Hepatic stellate cell (primary cell): ENCODE data around the gene TCEA3.
"Not testable (repeated sequence)": the region's sequence is repeated elsewhere in the genome, so short reads cannot be mapped to it uniquely, and the experiment has no call there.

Experiments used
- DNase-seq: peaks from one replicate; pipeline ENCODE4 v3.0.0; 2011; ENCODE audit warnings: low spot score

Gene TCEA3

DNA sequence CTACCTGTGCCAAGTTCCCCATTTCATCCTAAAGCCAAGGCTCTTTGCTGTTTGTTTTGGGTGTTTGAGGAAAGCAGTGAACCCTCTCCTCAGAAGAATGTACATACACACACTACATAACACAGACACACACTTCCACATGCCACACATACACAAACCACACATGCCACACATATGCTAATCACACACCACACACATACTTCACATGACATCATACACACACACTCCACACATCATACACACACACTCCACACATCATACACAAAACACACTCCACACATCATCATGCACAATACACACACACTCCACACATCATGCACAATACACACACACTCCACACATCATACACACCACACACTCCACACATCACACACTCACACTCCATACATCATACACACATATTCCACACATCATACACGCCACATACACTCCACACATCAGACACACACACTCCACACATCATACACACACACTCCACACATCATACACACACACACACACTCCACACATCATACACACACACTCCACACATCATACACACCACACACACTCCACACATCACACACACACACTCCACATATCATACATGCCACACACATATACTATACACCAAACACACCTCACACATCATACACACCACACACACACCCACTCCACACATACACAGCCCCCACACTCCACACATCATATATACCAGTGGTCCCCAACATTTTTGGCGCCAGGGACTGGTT lies 32.3 kb downstream of the TCEA3 start:
- DNase-seq: no peak

DNA sequence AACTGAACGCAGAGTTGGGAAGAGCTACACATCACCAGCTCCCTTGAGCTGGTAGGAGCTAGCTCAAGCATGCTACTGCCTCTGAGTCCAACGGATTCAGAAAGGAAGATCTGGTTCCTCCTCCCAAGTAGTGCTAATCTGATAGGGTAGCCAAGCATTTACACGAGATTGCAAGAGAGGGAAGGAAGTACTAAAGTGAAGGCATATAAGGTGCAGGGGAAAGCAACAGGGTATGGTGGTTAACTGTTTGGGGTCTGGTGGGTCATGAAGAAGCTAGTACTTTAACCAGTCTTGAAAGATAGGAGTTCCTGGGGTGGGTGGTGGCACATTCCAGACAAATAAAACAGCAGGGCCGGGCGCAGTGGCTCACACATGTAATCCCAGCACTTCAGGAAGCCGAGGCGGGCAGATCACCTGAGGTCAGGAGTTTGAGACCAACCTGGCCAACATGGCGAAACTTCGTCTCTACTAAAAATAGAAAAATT lies 34.7 kb downstream of the TCEA3 start:
- DNase-seq: no peak

DNA sequence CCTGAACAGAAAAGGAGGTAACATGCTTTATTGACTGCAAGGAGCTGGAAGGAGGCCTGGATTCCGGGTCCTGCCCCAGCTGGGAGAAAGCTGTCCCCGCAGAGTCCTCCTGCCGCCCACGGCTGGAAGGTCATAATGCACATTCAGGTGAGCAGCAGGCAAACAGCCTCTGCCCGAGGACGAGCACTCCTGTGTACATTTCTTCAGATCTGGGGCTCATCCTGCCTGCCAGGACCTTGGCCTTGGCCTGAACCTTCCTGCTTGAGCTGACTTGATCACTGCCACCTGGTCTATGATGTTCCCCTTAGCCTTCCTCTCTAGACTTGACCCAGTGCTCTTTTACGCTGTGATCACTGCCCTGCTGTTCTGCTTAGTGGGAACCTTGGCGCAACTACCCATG lies 37.1 kb downstream of the TCEA3 start:
- no peak for DNase-seq

DNA sequence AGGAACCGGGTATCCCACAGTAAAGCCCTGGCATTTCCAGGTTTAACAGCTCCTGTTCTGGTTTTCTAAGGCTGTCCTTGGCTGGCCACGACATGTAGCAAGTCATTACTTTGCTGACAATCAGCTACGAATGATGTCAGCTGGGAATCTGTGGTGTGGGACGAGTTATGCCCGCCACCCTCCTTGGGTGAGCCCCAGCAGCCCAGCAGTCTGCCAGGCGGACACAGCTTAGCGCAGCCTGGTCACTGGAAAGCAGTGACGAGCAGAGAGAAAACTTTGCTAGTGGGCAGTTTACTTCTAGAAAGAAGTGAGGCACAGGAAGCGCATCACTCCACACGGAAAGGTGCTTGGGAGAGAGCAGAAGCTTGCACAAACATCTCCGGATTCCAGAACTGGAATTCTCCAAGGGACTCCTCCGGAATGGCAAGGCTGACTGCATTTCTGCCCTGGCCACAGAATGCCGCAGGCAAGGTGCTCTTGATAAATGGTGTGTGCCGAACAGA lies 39.4 kb downstream of the TCEA3 start:
- no peak for DNase-seq

DNA sequence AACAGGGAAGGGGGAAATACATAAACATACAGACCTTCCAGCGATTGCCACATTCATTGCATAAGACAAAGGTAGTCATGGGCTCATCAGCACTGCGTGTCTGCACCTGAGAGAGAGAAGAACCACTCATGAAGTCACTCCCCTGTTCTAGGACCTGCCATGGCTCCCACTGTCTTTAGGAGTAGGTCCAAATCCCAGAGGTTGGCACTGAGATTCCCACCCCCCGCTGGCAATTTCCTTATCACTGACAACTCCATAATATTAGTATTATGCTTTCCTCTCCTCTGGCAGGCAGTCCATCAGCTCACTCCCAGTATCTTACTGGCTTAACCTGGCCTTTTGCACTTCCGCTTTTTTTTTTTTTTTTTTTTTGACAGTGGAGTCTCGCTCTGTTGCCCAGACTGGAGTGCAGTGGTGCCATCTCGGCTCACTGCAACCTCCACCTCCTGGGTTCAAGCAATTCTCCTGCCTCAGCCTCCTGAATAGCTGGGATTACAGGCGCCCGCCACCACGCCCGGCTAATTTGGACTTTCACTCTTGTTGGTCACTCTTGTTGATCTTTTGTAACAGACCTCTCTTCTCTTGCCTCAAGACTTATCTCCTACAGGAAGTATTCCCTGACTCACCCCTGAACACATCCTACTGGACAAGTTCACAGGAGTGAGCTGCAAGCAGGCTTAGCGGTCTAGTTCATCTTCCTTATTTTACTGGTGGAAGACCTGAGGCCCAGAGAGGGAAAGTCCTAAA lies 40.1 kb downstream of the TCEA3 start:
- DNase-seq: peak; percentile 53

DNA sequence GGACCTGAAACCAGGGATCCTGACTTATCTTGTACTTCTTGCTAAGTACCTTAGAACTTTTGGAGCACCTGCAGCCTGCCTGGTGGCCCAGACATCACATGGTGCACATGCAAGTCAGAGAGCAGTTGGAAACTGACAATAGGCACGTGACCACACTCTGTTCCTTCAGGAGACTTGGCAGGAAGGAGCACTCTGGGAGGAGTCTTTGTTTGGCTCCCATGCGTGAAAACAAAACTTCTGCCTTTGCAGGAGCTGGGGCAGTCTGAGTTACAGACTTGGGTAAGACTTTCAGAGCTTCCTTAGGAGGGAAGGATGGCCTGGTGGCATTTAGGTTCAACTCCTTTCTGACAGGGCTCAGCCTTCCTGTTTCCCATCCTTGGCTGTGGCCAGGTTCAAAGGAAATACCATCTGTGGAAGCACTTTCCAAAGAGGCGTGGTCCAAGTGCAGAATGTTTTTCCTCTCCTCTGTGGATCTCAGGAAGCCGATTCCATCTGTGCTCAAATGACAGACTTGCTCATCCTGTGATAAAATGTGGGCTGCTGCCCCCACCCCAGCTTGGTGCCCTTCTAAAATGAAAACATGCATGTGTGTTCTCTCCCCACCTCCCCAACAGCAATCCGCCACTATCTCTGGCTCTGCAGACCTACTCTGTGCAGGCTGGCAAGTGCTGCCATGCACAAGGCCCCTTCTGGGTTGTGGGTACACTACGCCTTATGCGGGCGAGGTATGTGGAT lies 40.8 kb downstream of the TCEA3 start:
- no peak for DNase-seq

DNA sequence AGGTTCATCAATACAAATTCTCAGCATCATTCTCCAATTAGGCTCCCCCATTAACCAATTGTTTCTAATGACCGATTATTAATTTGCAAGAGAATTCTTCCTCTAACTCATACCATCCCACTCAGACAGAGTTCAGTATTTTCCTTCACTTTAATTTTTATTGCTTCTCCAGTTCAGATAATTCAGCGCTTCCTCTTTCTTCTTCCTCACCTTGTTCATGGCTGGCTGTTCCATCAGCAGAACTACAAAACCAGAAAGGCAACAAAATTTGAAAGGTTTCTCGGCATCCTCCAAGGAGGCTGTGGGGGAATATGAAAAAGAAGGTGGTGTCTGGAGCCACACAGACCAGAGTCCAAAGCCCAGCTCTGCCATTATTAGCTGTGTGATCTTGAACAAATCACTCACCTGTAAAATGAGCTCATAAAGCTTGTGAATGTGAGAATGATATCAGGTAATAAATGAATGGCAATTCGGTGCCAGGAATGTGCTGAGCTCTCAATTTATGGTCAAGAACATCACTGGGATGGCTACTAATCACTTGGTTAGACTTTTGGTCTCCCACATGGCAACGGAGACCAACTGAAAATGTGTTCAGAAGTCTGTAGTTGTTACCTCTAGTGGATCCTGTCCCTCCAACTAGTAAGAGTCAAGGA lies 43.2 kb downstream of the TCEA3 start:
- DNase-seq: no peak

DNA sequence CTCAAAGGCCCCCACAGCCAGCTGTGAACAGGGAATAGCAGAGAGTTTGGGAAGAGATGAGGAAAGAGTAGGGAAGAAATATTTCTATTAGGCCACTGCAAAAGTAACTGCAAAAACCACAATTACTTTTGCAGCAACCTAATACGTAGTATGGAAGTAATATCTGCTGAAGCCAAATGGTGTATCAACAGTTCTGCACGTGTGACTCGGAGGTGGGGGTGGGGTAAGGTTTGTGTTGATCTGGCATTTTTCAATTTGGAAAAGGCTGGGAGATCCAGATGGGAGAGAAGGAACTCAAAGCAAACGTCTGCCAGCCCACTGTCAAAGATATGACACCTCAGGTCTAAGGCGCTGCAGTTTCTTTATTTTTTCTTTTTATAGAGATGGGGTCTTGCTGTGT lies 43.8 kb downstream of the TCEA3 start:
- DNase-seq: no peak

DNA sequence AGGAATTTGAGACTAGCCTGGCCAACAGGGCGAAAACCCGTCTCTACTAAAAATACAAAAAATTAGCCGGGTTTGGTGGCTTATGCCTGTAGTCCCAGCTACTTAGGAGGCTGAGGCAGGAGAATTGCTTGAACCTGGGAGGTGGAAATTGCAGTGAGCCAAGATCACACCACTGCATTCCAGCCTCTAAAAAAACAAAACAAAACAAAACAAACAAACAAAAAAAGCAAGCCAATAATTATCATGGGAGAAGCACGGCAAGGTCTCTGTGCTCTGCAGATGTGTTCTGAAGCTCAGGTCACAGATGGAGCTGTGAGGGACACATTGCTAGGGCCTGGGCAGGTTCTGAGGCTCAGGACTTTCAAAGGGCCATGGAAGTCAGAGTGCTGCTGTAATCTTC lies 44.3 kb downstream of the TCEA3 start:
- not testable (repeated sequence) for DNase-seq

DNA sequence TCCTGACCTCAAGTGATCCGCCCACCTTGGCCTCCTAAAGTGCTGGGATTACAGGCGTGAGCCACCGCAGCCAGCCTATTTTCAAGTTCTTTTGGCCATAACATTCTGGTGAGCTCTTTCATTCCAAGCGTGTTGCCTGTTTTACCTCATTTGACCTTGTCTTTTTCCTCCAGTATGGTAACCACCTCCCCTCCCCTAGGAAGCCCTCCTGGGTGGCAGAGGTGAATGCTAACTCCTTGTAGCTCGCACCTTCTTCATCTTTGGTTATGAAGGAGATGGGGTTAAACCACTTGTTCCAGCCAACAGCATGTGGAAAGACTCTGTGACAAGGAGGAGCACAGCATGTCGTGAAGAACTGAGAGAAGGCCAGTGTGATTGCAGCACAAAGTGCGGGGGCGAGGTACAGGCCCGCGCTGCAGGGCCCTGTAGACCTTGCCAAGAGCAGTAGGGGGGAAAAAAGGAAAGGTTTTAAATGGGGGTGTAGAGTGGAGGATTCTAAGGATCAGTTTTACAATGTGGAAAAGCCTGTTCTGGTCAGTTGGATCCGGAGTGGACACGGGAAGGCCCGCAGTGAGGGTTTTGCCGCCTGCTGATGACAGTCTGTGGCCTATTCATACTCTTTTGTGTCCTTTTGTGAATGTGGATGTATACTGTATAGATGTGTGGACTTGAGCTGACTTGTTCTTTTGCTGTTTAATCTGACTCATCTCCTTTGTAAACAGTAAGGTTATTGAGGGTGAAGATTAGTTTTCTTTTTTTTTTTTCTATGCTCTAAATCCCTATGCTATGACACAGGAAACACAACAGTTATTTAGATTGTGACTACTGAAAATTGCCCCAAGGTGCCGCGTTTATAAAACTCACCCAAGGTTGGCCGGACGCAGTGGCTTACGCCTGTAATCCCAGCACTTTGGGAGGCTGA lies 47.4 kb downstream of the TCEA3 start:
- peak; percentile 43 for DNase-seq

DNA sequence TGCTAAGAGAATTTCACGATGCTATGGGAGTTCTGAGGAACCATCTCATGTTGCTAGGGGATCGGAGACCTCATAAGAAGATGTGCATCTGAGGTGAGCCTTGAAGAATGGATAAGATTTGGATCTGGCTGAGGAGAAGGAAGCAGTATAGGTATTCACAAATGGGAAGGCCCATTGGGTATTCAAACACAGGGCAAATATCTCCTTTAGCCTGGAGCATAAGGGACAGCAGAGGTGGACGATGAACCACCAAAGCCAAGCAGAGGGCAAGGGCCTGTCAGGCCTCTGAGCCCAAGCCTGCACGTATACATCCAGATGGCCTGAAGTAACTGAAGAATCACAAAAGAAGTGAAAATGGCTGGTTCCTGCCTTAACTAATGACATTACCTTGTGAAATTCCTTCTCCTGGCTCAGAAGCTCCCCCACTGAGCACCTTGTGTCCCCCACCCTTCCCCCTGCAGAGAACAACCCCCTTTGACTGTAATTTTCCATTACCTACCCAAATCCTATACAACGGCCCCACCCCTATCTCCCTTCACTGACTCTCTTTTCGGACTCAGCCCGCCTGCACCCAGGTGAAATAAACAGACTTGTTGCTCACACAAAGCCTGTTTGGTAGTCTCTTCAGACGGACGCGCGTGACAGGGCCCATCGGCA lies 50.3 kb downstream of the TCEA3 start:
- DNase-seq: not testable (repeated sequence)

DNA sequence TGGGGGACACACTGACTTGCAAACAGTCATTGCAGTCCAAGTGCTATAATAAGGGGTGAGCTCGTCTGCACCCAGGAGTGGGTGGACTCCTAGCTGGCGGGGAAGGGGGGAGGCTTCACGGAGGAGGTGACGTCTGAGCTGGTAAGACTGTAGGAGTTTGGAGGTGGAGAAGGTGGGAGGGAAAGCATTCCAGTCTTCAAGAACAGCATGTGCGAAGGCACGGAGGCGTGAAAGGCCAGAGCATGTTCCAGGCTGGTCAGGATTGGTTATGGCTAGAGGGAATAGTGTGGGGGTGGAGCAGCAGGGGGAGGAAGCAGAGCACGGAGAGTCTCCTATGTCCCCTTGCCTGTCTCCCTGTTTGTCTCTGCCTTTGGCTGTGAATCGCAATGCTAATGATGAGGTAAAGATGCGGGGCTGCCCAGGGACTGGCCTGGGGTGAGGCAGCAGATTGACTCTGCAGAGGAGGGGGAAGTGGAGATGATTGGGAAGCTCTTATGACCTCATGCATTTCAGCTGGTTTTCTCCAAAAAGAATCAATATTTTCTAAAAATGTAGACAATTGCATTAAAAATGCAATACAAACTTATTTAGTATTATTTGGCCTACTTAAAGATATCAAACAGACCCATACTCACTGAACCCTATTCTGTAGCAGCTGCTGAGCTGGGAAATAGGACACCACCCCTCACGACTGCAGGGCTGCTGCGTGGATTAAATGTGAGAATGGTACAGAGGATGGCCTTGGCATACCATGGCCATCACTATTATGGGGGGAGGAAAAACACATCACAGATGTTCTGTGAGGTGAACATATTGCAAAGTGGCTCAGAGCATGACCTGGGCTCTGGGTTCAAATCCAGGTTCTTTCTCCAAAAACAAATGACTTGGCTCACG lies 52.3 kb downstream of the TCEA3 start:
- DNase-seq: no peak

DNA sequence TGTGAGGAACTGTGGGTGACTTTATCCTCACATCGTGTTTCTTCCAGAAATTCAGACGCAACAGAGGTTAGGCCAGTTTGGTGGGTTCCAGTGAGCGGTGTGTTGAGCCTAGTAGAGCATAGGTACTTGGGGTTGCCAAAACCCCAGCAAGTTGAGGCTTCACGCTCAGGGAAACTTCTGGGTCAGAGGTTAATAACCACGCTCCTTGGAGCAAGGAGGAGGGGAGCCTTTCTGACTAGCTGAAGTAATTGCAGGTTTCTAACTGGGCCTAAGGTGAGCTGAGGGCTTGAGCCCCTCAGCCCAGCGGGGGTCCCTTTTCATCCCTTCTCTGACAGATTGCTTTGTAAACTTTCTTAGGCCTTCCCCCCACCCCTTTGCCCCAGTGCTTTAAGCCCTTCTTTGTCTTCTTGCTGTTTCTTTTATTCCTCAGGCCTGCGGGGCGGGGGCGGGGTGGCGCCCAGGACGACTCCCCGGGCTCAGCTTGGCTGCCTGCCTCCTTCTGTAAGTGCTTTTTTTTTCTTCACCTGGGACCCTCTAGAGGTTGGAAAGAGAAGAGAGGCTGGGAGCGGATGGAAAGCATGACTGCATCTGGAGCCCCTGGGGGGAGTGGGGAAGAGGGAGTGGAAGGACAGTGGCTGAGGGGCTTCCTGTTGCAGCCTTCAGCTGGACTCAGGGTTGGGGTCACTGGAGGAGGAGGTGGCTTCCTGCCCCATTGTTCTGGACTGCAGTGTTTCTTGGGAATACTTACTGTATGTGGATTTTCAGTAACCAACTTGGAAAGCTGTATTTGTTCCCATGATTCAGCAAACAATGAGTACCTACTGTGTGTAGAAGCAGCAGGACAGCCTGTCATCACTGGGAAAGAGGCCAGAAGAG lies 53.6 kb downstream of the TCEA3 start:
- no peak for DNase-seq

DNA sequence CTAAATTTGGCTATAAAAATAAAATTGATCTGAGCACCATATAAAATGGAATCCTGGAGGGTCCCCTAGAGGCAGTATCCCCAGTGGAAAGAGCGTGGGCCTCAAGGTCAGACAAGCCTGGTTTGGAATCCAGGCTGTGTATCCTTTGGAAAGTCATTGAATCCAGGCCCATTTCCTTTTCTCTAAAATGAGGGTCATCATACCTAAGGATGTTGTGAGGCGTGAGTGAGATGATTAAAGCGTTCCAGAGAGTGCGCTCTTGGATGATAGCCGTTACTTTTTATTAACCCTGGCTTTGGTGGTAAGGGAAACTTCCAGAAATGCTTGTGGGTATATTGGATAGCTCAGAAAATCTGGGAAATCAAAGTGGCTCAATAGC lies 54.2 kb downstream of the TCEA3 start:
- no peak for DNase-seq

DNA sequence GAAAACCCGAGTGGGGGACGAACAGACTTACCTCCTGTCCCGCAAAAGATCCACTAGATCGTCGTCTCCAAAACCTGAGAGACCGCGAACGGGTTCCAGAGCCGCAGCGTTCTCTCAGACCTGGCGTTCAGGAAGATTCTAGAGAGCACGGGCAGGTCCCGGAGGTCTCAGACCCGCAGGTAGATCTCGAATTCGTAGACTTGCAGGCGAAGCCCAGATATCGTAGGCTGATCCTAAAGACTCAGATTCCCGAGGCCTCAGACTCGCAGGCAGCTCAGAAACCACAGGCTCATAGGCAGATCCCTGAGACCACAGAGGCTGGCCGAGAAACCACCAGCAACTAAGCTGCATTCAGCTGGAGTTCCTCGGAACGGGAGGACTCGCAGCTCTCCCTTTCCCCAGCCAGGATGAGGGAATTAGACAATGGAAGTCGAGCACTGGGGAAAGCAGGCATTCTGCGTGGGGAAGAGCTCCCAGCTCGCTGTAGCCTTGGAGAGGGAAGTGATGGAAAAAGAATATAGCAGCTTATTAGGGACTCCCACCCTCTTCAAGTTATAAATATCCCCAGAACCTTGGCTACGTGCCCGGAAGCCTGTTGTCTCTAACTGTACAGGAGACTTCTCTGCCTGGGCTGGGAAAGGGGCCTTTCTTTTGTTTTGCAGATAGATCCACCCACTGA lies 55.1 kb downstream of the TCEA3 start, which contains the start of gene ZNF436:
ZNF436 (minus strand) TSS at position 502 of the 679 bp plus-strand sequence. CDS start 1,831 bp downstream, outside the sequence.
- DNase-seq: peak; percentile 66

DNA sequence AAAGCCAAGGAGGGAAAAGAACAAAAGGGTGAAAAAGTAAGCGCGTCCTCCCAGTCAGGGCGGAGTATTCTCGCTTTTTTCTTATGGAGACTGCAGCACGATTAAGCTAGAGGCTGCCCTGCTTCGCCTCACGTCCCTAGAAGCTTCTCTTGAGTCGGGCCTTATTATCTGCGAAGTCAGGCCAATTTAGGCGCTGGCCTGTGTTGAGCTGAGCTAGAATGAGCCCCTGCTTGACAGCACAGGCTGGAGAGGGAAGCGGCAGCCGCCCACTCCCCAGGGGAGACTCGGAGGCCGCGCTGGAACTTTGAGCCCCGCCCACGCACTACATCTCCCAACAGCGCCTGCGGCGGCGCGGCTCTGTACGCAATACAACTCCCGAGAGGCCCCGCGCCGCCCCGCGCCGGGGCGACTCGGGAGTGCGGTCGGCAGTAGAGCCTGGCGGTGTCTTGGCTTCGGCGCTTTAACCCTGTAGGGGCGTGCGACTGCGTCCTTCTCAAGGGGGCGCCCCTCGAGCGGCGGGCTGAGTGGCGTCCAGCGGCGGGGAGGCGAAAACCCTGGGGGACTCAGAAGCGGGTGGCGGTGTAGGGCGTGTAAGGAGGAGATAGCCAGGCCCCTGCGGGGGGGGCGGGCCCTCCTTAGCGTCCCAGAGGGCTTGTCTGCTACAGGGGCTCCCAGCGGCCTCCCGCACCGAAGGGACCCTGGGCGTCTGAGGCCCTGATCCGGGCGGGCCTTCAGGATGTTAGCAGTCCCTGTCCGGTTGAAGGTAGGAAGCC lies 55.8 kb downstream of the TCEA3 start:
- DNase-seq: peak; percentile 87
